Hematopoietic multipotent progenitor cell treated with erythropoietin and hydrocortisone succinate and interleukin-3 and kit ligand, for 15 days (in vitro differentiated cells): ENCODE results near the gene XPOT.
"Not testable (repeated sequence)": the region's sequence is repeated elsewhere in the genome, so short reads cannot be mapped to it uniquely, and the experiment has no call there.

Source experiments
- DNase-seq: peaks from one replicate; pipeline ENCODE4 v3.0.0-alpha.2; 2015; ENCODE audit warnings: low spot score

Gene XPOT, protein sequence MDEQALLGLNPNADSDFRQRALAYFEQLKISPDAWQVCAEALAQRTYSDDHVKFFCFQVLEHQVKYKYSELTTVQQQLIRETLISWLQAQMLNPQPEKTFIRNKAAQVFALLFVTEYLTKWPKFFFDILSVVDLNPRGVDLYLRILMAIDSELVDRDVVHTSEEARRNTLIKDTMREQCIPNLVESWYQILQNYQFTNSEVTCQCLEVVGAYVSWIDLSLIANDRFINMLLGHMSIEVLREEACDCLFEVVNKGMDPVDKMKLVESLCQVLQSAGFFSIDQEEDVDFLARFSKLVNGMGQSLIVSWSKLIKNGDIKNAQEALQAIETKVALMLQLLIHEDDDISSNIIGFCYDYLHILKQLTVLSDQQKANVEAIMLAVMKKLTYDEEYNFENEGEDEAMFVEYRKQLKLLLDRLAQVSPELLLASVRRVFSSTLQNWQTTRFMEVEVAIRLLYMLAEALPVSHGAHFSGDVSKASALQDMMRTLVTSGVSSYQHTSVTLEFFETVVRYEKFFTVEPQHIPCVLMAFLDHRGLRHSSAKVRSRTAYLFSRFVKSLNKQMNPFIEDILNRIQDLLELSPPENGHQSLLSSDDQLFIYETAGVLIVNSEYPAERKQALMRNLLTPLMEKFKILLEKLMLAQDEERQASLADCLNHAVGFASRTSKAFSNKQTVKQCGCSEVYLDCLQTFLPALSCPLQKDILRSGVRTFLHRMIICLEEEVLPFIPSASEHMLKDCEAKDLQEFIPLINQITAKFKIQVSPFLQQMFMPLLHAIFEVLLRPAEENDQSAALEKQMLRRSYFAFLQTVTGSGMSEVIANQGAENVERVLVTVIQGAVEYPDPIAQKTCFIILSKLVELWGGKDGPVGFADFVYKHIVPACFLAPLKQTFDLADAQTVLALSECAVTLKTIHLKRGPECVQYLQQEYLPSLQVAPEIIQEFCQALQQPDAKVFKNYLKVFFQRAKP

DNA sequence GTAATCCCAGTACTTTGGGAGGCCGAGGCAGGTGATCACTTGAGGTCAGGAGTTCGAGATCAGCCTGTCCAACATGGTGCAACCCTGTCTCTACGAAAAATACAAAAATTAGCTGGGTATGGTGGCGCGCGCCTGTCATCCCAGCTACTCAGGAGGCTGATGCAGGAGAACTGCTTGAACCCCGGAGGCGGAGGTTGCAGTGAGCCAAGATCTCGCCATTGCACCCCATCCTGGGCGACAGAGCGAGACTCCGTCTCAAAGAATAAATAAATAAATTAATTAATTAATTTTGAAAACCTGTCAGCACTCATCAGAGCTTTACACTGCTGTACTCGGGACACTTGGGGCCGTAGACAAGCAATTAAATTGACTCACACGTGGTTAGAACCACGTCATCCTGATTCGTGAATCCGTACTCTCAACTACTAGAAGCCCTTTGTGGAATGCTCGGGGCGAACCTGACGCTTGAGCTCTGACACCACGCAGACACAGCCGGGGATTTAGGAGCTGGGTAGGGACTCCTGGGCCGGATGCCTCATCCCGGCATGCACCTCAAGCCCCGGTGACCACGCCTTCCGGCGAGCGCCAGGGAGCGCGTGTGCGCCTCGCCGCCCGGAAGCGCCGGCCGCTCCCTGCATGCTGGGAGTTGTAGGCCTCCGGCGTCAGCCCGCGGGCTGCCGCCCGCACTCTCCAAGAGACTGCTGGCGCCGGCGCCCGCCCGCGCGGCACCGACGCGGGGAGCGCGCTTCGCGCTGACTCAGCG lies at the start of gene XPOT:
Gene XPOT, plus strand, starts transcription at position 686 of the 763 bp plus-strand sequence. CDS start 5,644 bp downstream, outside the sequence.
- DNase-seq = peak; percentile 95

DNA sequence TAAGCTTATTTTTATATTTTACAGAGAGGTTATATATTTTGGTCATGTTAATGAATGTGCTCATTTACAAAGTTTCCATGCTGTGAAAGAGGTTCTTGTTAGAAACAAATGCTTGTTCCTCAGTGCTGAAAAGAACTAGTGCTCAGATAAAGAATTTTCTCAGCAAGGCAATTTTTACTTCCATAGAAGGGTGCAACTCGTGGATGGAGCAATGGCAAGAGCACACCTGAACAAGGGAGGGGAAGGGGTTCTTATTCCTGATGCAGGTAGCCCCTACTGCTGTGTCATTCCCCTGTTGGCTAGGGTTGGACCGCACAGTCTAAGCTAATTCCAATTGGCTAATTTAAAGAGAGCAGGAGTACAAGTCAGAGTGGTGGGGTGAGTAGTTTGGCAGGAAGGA lies 48.0 kb upstream of the XPOT start:
- not testable (repeated sequence) for DNase-seq

DNA sequence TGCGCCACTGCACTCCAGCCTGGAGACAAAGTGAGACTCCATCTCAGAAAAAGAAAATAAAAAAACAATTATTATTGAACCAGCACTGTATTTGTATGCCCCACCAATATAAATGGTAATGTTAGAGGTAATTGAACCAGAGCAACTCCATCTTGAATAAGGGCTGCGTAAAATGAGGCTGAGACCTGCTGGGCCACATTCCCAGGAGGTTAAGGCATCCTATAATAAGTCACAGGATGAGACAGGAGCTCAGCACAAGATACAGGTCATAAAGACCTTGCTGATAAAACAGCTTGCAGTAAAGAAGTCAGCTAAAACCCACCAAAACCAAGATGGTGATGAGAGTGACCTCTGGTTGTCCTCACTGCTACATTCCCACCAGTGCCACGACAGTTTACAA lies 43.0 kb upstream of the XPOT start:
- DNase-seq = not testable (repeated sequence)

DNA sequence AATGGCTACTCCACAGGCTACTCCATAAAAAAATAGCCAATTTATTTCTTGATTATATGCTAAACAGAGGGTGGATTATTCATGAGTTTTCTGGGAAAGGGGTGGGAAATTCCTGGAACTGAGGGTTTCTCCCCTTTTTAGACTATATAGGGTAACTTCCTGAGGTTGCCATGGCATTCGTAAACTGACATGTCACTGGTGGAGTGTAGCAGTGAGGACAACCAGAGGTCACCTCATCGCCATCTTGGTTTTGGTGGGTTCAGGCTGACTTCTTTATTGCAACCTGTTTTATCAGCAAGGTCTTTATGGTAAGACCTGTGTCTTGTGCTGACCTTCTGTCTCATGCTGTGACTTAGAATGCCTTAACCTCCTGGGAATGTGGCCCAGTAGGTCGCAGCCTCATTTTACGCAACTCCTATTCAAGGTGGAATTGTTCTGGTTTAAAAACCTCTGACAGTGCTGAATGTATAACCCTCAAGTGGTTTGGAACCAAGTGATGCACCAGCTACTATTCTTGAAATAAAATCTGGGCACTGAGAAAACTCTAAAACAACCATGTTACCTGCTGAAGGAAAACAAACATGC lies 41.4 kb upstream of the XPOT start:
- DNase-seq = no peak

DNA sequence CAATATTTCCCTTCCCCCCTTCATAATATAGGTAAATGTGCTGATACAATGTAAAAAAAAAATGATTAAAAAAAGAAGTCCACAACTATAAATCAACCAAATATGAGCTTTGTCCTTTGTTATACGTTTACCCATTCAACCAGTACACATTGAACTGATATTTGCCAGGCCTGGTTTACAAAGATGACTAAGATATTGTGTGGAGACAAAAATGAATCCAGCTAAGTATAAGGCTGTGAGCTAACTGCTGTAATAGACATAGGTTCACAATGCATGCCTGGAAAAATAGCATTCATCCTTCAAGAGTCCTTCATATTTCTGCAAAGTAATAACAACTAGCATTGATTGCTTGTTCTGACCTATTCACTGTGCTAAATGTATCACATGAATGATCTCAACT lies 20.5 kb upstream of the XPOT start:
- DNase-seq = no peak

DNA sequence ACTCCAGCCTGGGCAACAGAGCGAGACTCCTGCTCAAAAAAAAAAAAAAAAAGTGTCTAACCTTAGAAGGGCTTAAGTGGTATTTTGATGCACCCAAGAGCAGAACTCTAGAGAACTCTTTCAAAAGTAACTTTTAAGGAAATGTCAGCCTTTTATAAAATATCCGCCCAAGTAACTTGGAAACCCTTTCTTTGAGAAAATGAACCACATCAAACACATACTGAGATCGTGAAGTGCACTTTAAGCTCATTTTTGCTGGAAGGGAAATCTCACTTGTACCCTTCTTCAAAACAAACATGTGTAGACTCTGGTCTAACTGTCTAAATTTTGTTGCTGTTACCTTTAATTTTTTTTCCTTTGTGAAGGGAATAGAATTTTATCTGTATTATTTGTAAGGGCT lies 19.2 kb upstream of the XPOT start:
- no peak for DNase-seq

DNA sequence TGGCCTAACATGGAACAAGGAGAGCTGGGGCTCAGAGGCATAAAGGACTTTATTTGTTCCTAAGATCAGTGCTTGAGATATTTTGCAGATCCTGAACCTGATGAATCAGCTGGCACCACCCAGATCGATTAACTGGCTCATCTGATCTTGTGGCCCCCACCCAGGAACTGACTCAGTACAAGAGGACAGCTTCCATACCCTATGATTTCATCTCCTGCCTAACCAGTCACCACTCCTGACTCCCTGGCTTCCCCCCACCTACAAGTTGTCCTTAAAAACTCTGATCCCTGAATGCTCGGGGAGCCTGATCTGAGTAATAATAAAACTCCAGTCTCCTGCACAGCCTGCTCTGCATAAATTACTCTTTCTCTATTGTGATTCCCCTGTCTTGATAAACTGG lies 18.7 kb upstream of the XPOT start:
- no peak for DNase-seq

DNA sequence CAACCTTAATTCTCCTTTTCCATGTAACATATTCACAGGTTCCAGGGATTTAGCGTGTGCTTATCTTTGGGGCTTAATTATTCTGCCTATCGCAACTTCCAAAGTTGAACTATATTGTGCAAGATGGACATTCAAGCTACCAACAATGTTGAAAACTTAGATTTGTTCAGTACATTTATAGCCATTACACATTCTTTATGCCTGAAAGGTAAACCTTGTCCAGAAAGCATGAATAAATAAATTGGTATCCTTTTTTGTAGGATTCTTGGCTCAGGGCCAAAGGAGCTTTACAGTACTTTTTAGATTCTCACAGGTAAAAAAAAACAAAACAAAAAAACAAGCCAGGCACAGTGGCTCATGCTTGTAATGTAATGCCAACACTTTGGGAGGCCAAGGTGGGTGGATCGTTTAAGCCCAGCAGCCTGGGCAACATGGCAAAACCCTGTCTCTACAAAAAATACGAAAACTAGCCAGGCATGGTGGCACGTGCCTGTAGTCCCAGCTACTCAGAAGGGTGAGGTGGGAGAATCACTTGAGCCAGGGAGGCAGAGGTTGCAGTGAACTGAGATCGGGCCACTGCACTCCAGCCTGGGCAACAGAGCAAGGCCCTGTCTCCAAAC lies 16.9 kb upstream of the XPOT start:
- DNase-seq = no peak

DNA sequence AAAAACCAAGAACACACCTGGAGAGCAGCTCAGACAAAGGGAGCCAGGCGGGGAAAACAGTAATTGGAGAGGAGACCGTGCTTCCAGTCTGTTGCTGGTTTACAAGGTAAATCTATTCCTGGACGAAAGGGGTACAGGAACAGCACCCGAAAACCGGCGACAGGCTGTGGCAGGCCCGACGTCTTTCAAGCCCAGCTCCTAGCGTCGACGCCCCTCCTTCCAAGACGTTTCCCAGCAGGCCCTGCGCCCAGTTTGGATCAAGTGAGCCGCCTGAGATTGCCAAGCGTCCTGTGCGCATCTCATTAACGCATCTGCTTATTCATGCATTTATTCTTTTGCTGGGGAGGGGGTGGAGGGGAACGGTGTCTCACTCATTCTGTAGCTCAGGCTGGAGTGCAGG lies 15.0 kb upstream of the XPOT start:
- no peak for DNase-seq

DNA sequence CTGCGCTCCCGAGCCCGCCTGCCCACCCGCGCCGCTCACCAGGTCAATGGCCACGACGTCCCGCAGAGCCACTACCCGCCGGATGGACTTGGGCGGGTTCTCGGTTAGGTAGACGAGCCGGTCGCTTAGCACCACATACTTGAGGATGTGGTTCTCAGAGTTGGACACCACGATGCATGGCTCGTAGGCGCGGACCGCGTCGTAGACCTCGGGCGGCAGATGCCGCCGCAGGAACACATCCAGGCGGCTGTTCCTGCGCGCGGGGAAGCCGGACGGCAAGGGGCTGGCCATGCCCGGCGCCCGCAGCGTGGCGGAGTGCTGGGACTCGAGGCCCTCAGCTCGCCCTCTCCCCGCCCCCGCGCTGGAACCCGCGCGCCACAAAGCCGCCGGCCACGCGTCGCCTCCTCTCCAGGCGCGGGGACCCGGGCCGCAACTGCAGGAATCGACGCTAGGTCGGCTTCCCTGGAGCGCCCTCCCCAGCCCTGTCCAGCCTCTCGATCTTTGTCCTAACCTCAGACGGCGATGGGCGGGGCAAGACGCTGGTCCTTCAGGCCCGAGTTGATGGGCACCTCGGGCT lies 13.8 kb upstream of the XPOT start, which contains the start of gene C12orf56:
Gene C12orf56, minus strand, starts transcription at position 484 of the 577 bp plus-strand sequence. Its CDS starts 193 bp downstream, at position 291.
- no peak for DNase-seq

DNA sequence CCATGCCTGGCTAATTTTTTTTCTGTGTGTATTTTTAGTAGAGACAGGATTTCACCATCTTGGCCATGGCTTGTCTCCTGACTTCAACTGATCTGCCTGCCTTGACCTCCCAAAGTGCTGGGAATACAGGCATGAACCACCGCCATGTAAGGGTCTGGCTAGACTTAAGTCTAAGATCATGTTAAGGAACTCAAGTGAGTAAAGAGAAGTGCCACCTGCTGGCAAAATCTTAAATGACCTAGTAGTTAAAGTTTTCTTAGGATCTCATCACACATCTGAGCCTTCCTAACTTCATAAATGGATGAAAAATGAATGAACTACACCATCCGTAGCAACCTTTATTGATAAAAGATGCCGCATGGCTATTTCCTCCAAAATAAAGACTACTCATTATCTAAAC lies 12.0 kb upstream of the XPOT start:
- no peak for DNase-seq

DNA sequence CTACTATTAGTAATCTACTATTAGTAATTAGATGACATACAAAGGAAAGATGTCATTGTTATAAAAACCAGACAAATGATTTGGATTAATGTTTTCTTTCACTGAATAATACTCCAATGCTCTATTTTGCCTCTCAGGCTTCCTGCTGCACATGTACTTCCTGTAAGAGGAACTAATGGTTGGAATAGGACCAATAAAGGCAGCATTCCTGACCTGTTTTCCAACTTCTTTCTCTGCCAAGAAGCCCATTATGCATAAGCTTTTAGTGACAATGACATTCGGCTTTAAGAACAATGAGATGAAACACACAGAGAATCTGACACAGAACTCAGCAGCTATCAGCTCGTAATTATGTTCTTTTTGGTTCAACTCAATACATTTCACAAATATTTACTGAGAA lies 8.5 kb upstream of the XPOT start:
- DNase-seq = no peak

DNA sequence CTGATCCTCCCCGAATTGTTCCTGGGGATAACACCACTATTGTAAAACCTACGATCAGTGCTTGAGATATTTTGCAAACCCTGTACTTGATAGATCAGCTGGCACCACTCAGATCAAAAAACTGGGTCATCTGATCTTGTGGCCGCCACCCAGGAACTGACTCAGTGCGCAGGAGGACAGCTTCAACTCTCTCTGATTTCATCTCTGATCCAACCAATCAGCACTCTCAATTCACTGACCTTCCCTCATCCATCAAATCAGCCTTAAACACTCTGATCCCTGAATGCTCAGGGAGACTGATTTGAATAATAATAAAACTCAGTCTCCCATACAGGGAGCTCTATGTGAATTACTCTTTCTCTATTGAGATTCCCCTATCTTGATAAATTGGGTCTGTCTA lies 4.2 kb upstream of the XPOT start:
- DNase-seq = no peak

DNA sequence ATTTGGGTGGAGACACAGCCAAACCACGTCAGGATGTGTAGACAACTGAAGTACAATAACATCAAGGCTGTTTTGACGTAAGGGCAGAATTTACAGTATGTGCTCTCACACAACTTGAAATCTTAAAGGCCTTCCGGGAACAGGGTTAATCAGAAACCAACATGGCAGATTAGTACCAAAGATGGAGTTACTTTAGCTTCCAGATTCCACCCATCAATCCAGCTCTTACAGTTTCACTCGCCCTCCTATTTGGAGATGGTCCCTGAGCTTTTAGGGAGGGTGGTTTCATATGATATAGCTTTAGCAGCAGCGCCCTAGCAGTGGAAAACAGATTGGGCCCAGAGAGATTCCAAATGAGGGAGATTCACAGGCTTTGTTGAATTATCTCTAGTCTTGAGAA lies 2.0 kb upstream of the XPOT start:
- no peak for DNase-seq

DNA sequence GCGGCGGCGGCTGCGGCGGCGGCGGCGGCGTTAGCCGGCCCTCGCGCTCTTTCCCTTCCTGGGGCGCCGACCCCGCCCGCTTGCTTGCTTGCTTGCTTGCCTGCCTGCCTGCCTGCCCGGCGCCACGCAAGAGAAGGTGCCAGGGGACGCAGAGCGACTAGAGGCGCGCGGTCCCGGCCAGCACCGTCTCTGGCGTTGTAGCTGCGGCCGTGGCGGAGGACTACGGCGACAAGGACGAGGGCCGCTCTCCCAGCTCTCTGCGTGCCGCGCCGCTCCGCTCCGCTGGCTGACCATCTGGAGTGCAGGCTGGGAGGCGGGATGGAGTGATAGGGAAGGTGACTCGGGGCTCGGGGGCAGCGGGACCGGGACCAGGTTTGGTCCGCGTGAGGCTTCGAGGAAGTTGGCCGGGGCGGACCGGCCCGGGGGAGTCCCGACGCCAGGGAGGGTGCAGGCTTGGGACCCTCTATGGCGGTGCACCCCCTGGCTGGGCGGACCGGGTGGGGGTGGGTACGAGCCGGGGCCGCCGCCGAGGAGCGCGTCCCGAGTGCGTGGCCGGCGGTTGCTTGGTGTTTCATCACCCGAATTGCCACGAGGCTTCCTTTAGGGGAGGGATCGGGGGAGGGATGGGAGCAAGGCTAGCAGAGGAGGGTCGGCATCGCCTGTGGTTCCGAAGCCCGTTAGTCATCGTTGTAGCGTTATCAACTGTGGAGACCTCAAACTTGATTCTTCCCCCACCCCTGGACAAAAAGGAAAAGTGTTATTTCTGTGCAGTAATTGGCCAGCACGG lies 471 bp downstream of the XPOT start:
- DNase-seq = peak; percentile 73

DNA sequence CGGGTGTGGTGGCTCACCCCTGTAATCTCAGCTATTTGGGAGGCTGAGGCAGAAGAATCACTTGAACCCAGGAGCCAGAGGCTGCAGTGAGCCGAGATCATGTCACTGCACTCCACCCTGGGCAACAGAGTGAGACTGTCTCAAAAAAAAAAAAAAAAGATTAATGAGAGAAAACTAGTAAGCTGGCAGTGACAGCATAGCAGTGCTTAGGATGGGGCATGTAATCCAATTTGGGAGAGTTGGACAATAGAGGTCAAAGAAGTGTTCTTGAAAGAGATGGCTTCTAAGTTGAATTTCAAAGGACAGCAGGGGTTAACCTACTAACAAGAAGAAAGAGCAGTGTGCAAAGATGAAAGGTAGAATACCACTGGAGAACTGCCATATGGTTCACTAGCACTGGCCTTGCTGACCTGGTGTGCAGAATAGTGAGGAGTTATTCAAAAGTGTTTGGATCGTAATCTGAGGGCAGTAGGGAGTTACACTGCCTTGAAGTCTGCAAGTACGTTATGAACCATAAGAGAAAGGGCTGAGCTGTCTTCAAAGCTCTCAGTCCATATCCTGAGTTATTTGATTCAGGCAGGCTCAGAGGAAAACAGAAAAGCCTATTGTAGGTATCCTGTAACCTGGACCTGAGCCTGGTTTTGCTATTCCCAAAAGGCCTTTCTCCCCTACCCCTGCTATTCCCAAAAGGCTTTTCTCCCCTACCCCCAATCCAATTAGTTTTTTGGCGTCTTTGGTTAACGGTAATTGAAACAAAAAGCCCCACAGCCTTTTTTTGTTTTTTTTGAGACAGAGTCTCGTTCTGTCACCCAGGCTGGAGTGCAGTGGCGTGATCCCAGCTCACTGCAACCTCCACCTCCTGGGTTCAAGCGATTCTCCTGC lies 3.4 kb downstream of the XPOT start:
- DNase-seq = no peak

DNA sequence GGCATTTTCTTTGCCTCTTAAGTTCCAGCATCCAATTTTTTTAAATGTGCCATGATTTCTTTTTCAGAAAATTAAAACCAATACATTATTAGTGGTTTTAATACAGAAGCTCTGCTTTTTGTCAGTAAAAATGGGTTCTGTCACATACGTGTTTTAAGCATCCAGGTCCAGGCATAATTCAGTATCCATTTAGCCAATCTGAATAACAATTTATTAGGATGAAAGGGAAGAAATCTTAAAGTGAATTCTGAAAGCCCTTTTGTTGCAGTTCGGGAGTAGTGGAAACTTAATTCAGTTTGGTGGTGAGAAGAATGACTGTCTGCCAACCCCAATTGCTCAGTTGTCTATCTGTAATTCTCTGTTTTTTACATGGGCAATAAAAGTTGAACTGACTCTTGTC lies 7.2 kb downstream of the XPOT start:
- no peak for DNase-seq

DNA sequence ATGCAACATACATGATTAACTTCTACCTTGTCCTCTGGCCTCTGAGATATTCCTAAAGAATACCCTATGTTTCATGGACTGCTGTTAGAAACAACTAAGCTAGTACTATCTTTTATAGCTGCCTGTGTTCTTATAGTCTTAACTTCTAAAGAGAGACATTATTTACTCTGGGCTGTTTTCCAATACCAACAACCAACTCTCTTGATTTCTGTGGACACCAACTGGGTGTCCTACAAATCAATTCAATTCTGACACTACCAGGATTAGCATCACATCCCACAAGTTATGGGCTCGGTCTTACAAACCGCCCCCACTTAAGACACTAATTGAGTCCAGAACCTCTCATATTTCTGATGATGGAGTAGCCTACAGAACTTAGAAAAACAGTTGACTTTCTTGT lies 8.3 kb downstream of the XPOT start:
- DNase-seq = no peak

DNA sequence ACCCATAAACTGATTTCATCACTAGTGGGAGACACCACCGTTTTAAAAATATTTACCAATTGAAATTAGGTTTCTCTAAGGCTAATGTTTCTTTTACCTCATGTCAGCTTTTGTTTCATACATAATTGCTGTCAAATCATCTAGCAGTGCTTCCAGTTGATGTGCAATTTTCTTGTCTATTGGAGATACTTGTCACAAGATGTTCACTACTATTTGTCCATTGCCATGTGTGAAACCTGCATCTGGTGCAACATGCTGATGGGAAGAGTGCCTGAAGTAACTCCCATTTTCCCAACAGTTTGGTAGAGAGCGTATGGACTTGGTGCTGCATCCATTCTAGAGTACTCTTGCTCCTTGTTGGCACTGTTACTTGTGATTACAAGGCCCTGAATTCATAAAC lies 9.7 kb downstream of the XPOT start:
- no peak for DNase-seq
